Activated T-cell treated with anti-CD3 and anti-CD28 coated beads, Interleukin-2, amount 50 U/mL, for 4 hours (primary cell): Measurements from ENCODE around the gene ZNF486. TPM values are rescaled to one million over a fixed set of nuclear protein-coding genes. Genes with fewer than 3 reads are reported as not detected.
"Not testable (repeated sequence)": the region's sequence is repeated elsewhere in the genome, so short reads cannot be mapped to it uniquely, and the experiment has no call there.

Experiments used
- ATAC-seq, 2 donors: fragments of 200-7000 bp; cut with Tn5 transposase; one replicate each; pipeline ENCODE4 v1.10.0; 2021
- DNase-seq: peaks from one replicate; pipeline ENCODE4 v3.0.0-alpha.2; 2020
- H3K27me3 Mint-ChIP-seq: one replicate; pipeline ENCODE4 v1.8.0; 2021; ENCODE audit warnings: low read depth, mixed read lengths
- H3K36me3 Mint-ChIP-seq: one replicate; pipeline ENCODE4 v1.8.0; 2022; ENCODE audit warnings: mixed read lengths; ENCODE audit not compliant: insufficient read depth
- H3K4me1 Mint-ChIP-seq: one replicate; pipeline ENCODE4 v1.8.0; 2021; ENCODE audit warnings: low read depth, mixed read lengths
- H3K4me3 Mint-ChIP-seq: one replicate; pipeline ENCODE4 v1.8.0; 2021; ENCODE audit warnings: mild to moderate bottlenecking, moderate library complexity, mixed read lengths
- H3K9me3 Mint-ChIP-seq: one replicate; pipeline ENCODE4 v1.8.0; 2021; ENCODE audit warnings: mixed read lengths
- total RNA-seq, 3 donors: library from RNA; stranded (reverse); gene quantifications; one replicate each; pipeline ENCODE4 v1.2.1, GENCODE V29; 2021

ZNF486 gene
- 1 to 10 TPM; 4.3 to 5.2 (median 4.3) TPM for total RNA-seq

DNA sequence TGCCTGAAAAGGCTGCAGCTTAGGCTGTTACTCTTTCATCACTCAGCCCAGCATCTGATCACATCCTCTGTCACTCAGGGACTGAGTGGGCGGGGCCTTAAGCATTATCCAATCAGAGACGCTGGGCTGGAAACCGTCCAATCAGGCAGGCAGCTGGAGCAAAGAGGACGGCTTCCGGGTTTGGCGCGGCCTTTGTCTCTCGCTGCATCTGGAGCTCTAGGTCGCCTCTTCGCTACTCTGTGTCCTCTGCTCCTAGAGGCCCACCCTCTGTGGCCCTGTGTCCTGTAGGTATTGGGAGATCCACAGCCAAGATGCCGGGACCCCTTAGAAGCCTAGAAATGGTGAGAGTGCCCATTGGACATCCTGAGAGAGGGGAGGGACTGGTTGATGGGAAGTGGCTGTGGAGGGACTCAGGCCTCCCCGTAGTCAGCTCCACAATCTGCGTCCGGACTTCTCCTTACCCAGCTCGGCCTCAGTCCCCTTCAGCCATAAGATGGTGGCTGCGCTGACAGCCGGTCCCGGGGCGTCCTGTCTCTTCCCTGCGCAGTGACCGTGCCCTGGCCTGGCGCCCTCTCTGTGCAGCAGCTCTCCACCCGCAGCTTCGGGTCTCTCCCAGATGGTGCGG lies at the start of gene ZNF486:
Gene ZNF486 (plus strand): TSS at position 195 of the 625 bp plus-strand sequence. CDS start 117 bp downstream, at position 312.
- Mint-ChIP-seq H3K4me1 (peaks cover 31% of the 10 kb centered on the region), H3K36me3 (peaks cover 22% of the 10 kb centered on the region), H3K9me3 (peaks cover 17% of the 10 kb centered on the region), H3K27me3 (no peaks in the 10 kb centered on the region), H3K4me3 (peak within 1 kb of the TSS; percentile 98)
- peak; percentile 99 for ATAC-seq
- peak; percentile 86 for DNase-seq

DNA sequence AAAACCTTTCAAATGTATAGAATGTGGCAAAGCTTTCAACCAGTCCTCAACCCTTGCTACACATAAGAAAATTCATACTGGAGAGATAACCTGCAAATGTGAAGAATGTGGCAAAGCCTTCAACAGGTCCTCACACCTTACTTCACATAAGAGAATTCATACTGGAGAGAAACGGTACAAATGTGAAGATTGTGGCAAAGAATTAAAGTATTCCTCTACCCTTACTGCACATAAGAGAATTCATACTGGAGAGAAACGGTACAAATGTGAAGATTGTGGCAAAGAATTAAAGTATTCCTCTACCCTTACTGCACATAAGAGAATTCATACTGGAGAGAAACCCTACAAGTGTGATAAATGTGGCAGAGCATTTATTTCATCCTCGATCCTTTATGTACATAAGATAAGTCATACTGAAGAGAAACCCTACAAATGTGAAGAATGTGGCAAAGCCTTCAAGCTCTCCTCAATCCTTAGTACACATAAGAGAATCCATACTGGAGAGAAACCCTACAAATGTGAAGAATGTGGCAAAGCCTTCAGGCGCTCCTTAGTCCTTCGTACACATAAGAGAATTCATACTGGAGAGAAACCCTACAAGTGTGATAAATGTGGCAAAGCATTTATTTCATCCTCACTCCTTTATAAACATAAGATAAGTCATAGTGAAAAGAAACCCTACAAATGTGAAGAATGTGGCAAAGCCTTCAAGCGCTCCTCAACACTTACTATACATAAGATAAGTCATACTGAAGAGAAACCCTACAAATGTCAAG lies 48.8 kb upstream of the ZNF486 start:
- Mint-ChIP-seq H3K9me3 (peaks cover 37% of the 10 kb centered on the region), H3K36me3 (peaks cover 28% of the 10 kb centered on the region)
- not testable (repeated sequence) for DNase-seq, ATAC-seq, H3K4me3 Mint-ChIP-seq, H3K4me1 Mint-ChIP-seq, H3K27me3 Mint-ChIP-seq

DNA sequence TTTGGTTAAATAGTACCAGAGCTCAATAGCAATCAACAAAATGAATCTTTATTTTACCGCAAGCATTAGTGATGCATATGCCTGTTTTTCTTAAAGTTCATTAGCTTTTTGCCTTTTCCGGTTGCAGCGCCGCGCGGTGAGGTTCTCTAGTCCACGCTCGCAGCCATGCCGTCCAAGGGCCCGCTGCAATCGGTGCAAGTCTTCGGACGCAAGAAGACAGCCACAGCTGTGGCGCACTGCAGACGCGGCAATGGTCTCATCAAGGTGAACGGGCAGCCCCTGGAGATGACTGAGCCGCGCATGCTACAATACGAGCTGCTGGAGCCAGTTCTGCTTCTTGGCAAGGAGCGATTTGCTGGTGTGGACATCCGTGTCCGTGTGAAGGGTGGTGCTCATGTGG lies 42.1 kb upstream of the ZNF486 start:
- H3K36me3 Mint-ChIP-seq, result peaks cover 21% of the 10 kb centered on the region
- peaks cover 39% of the 10 kb centered on the region for H3K9me3 Mint-ChIP-seq
- no peaks in the 10 kb centered on the region for H3K4me1 Mint-ChIP-seq
- no peak for ATAC-seq
- H3K27me3 Mint-ChIP-seq, result no peaks in the 10 kb centered on the region
- H3K4me3 Mint-ChIP-seq, result no peak overlapping the region
- DNase-seq, result no peak

DNA sequence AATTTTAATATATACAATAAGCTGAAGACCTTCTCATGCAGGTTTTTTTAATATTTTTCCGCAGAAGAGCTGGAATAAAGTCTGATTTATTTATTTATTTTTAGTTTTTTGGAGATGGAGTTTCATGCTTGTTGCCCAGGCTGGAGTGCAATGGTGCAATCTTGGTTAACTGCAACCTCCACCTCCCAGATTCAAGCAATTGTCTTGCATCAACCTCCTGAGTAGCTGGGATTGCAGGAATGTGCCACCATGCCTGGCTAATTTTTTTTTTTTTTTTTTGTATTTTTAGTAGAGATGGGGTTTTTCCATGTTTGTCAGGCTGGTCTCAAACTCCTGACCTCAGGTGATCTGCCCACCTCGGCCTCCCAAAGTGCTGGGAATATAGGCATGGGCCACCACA lies 34.1 kb upstream of the ZNF486 start:
- H3K36me3 Mint-ChIP-seq, H3K4me3 Mint-ChIP-seq, DNase-seq, H3K27me3 Mint-ChIP-seq, H3K4me1 Mint-ChIP-seq, ATAC-seq: not testable (repeated sequence)
- H3K9me3 Mint-ChIP-seq, result peaks cover 21% of the 10 kb centered on the region

DNA sequence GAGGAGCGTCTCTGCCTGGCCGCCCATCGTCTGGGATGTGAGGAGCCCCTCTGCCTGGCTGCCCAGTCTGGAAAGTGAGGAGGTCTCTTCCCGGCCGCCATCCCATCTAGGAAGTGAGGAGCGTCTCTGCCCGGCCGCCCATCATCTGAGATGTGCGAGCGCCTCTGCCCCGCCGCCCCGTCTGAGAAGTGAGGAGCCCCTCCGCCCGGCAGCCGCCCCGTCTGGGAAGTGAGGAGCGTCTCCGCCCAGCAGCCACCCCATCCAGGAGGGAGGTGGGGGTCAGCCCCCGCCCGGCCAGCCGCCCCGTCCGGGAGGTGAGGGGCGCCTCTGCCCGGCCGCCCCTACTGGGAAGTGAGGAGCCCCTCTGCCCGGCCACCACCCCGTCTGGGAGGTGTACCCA lies 29.3 kb upstream of the ZNF486 start:
- not testable (repeated sequence) for H3K27me3 Mint-ChIP-seq, H3K4me3 Mint-ChIP-seq, ATAC-seq, H3K4me1 Mint-ChIP-seq, DNase-seq, H3K36me3 Mint-ChIP-seq
- peaks cover 21% of the 10 kb centered on the region for H3K9me3 Mint-ChIP-seq

DNA sequence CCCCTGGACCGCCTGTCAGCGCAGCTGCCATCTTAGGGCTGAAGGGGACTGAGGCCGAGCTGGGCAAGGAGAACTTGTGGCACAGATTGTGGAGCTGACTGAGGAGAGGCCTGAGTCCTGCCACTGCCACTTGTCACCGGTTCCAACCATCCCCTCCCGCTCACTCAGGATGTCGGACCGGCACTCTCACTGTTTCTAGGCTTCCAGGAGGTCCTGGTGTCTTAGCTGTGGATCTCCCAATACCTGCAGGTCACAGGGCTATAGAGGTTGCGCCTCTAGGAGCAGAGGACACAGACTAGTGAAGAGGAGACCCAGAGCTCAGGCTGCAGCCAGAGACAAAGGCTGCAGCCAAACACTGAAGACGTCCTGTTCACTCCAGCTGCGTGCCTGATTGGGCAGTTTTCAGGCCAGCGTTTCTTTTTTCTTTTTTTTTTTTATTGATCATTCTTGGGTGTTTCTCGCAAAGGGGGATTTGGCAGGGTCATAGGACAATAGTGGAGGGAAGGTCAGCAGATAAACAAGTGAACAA lies 15.3 kb upstream of the ZNF486 start:
- Mint-ChIP-seq H3K27me3 (no peaks in the 10 kb centered on the region), H3K36me3 (no peaks in the 10 kb centered on the region), H3K4me3 (no peak overlapping the region), H3K9me3 (no peaks in the 10 kb centered on the region), H3K4me1 (no peaks in the 10 kb centered on the region)
- no peak for ATAC-seq
- no peak for DNase-seq

DNA sequence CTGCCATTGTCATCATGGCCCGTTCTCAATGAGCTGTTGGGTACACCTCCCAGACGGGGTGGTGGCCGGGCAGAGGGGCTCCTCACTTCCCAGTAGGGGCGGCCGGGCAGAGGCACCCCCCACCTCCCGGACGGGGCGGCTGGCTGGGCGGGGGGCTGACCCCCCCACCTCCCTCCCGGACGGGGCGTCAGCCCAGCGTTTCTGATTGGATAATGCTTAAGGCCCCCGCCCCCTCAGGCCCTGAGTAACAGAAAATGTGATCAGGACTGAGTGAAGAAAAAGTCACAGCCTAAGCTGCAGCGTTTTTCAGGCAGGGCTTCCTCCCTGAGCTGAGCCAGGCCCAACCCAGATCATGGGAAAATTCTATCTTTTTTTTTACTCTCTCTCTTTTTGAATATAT lies 14.5 kb upstream of the ZNF486 start:
- not testable (repeated sequence) for H3K9me3 Mint-ChIP-seq, H3K27me3 Mint-ChIP-seq, H3K36me3 Mint-ChIP-seq, DNase-seq, ATAC-seq, H3K4me1 Mint-ChIP-seq, H3K4me3 Mint-ChIP-seq

DNA sequence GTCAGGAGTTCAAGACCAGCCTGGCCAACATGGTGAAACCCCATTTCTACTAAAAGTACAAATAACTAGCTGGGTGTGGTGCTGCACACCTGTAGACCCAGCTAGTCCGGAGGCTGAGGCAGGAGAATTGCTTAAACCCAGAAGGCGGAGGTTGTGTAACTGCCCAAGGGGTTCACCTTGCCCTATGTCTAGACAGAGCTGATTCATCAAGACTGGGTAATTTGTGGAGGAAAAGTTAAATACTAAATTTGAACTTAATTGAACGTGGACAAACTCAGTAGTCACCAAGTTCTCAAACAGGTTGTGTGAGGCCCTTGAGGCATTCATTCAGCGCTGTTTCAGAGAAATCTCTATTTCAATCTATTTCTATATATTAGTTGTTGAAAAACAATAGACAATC lies 13.7 kb upstream of the ZNF486 start:
- Mint-ChIP-seq H3K4me1 (no peaks in the 10 kb centered on the region), H3K9me3 (no peaks in the 10 kb centered on the region), H3K4me3 (no peak overlapping the region), H3K36me3 (no peaks in the 10 kb centered on the region), H3K27me3 (no peaks in the 10 kb centered on the region)
- ATAC-seq (no peak), DNase-seq (no peak)

DNA sequence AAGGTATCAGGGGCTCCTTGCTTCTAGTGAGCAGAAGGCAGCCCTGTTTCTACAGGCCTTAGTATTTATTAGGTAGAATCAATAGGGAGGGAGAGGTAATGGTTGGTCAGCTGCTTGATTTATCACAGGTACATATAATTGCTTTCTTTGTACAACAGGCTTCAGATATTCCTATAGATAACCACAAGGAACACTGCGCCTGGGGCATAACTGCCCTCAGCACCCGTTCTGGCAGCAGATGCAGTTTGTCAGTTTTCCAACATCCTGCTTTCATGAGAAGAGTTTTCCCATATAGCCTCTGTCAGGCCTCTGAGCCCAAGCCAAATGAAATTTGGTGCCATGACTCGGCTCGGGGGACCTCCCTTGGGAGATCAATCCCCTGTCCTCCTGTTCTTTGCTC lies 12.4 kb upstream of the ZNF486 start:
- Mint-ChIP-seq H3K36me3 (no peaks in the 10 kb centered on the region), H3K27me3 (no peaks in the 10 kb centered on the region), H3K4me1 (no peaks in the 10 kb centered on the region), H3K4me3 (no peak overlapping the region), H3K9me3 (no peaks in the 10 kb centered on the region)
- no peak for ATAC-seq
- no peak for DNase-seq

DNA sequence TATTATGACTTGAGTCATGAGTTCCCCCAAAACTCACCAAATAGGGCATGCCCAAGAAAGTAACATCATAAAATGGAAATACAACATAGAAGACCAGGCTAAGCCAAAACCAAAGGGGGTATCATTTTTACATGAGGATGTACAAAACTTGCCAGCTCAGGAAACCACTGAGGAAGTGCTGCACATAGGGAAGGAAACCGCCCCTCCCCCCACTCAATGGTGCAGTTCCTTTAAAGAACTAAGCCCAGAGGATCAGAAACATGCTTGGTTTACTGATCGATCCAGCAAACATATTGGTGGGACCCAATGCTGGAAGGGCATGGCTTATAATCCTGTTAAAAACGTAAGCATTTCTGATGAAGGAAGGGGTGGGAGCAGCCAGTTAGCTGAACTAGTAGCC lies 4.2 kb upstream of the ZNF486 start:
- H3K9me3 Mint-ChIP-seq, result peaks cover 11% of the 10 kb centered on the region
- DNase-seq (no peak), ATAC-seq (no peak)
- H3K27me3 Mint-ChIP-seq, result no peaks in the 10 kb centered on the region
- peaks cover 20% of the 10 kb centered on the region for H3K4me1 Mint-ChIP-seq
- H3K4me3 Mint-ChIP-seq, result no peak overlapping the region
- peaks cover 5% of the 10 kb centered on the region for H3K36me3 Mint-ChIP-seq

DNA sequence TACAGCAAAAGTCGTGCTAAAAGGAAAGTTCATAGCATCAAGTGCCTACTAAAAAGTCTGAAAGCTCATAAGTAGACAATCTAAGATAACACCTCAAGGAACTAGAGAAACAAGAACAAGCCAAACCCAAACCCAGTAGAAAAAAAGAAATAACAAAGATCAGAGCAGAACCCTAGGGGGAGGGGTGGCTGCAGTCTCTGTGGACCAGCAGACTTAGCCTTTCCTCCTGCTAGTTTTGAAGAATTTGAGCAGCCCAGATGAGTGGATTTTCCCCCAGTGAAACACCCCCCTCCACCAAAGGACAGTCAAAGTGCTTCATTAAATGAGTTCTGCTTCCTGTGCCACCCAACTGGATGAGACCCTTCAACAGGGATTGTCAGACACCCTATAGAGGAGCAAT lies 2.6 kb upstream of the ZNF486 start:
- no peaks in the 10 kb centered on the region for H3K27me3 Mint-ChIP-seq
- peaks cover 11% of the 10 kb centered on the region for H3K9me3 Mint-ChIP-seq
- no peak overlapping the region for H3K4me3 Mint-ChIP-seq
- ATAC-seq (no peak), DNase-seq (no peak)
- peaks cover 20% of the 10 kb centered on the region for H3K4me1 Mint-ChIP-seq
- peaks cover 5% of the 10 kb centered on the region for H3K36me3 Mint-ChIP-seq

DNA sequence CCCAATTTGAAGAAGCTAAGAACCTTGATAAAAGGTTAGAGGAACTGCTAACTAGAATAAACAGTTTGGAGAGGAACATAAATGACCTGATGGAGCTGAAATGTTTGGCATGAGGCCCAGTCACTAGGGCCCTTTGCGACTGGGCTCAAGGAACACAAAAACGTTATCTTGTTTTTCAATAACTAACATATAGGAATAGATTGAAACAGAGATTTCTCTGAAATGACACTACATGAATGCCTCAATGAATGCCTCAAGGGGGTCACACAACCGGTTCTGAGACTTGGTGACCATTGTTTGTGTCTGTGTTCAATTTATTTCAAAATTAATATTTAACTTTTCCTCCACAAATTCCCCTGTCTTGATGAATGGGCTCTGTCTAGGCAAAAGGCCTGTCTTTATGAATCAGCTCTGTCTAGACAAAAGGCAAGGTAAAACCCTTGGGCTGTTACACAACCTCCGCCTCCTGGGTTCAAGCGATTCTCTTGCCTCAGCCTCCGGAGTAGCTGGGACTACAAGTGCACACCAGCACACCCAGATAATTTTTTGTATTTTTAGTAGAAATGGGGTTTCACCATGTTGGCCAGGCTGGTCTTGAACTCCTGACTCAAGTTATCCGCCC lies 932 bp upstream of the ZNF486 start:
- Mint-ChIP-seq H3K4me1 (peaks cover 25% of the 10 kb centered on the region), H3K27me3 (no peaks in the 10 kb centered on the region), H3K36me3 (peaks cover 14% of the 10 kb centered on the region), H3K4me3 (no peak overlapping the region), H3K9me3 (peaks cover 11% of the 10 kb centered on the region)
- no peak for DNase-seq
- no peak for ATAC-seq

DNA sequence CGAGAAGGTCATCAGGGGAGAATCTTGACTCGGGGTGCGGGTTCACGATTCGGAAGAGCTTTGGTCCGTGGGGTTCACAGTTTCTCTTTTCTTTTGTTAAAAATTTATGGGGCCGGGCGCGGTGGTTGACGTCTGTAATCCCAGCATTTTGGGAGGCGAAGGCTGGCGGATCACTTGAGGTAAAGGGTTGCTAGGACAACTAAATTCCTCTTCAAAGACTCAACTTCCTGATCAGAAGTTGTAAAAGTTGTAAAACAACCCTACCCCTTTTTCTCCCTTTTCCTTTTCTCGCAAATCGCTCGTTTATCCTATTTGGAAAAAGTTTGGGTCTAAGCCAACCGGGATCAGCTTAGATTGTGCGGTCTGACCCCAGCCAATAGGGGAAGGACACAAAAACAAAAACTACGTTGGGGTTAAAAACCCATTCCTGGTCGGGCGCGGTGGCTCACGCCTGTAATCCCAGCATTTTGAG lies 673 bp downstream of the ZNF486 start:
- DNase-seq (no peak), ATAC-seq (no peak)
- Mint-ChIP-seq H3K9me3 (peaks cover 12% of the 10 kb centered on the region), H3K27me3 (no peaks in the 10 kb centered on the region), H3K4me1 (peaks cover 25% of the 10 kb centered on the region), H3K4me3 (peak overlapping the region; percentile 98), H3K36me3 (peaks cover 21% of the 10 kb centered on the region)

DNA sequence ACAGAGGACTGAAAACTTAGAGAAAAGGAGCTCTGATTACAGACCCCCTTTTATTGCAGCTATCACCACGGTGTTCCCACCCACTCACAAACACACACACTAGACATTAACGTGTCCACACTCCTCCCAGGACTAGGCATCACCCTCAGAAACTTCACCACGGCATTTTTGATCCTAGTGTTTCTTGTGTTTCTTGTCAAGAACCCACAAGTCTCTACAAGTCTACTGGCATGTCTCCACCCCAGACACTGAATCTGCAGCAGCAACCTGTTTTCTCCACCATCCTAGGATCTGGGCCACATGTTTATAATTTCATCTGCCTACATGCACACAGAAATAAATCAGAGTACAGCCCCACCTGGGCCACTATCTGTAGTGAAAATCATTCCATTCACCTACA lies 4.3 kb downstream of the ZNF486 start:
- peaks cover 21% of the 10 kb centered on the region for H3K4me1 Mint-ChIP-seq
- no peaks in the 10 kb centered on the region for H3K27me3 Mint-ChIP-seq
- H3K9me3 Mint-ChIP-seq, result peaks cover 10% of the 10 kb centered on the region

More for the DNA sequence above, 4.3 kb downstream of the ZNF486 start:
- ATAC-seq (no peak), DNase-seq (no peak)
- Mint-ChIP-seq H3K4me3 (no peak overlapping the region), H3K36me3 (peaks cover 30% of the 10 kb centered on the region)
